ENCODE results near the gene LRP1. TPM values are rescaled to one million over a fixed set of nuclear protein-coding genes. Genes with fewer than 3 reads are reported as not detected.

LRP1 gene
- total RNA-seq, 1 experiment from 2014 or later, result 9.0 TPM

DNA sequence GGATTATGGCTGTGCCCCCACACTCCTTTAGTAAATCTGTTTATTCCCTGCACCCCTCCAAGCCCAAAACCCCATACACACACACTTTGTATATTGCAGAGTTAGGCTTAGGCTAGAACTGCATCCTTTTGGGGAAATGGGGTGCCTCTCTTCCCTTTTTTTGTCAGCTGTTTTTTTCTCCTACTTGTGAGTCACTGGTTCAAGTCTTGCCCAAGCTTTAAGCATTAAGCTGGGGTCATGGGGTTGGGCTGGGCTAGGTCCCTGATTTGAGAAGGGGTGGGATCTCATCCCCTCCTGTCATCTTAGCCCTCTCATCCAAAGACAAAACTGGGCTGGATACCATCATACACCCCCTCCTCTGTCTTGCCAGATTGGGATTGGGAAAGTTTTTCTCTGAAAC, 1.6 kb downstream of the LRP1 start:
- Histone ChIP-seq H3K4me1 (ENCODE audit: control insufficient read depth, insufficient read depth, low read length) (0 out of 2 replicates have a peak, but pooled peaks cover 5% of the 10 kb centered on the region), H3K27me3 (ENCODE audit: control insufficient read depth, insufficient read depth, low read length) (no peaks in the 10 kb centered on the region), H3K4me3 (ENCODE audit: low read depth in 2 of 2, low read length in 2 of 2) (peak overlapping the region in 1 of 2 experiments; percentile 78; a peak in 1 of 4 replicates), H3K27ac (ENCODE audit: low read length) (no peak overlapping the region), H3K36me3 (ENCODE audit: control insufficient read depth, insufficient read depth, low read length) (no peaks in the 10 kb centered on the region), H3K9me3 (ENCODE audit: control insufficient read depth, insufficient read depth, low read depth, low read length) (no peaks in the 10 kb centered on the region)
- TF ChIP-seq POLR2AphosphoS5 (IDR thresholded peaks at IDR 0.05; ENCODE audit: low read depth, low read length), result no peak
- TF ChIP-seq, protein P1, sequence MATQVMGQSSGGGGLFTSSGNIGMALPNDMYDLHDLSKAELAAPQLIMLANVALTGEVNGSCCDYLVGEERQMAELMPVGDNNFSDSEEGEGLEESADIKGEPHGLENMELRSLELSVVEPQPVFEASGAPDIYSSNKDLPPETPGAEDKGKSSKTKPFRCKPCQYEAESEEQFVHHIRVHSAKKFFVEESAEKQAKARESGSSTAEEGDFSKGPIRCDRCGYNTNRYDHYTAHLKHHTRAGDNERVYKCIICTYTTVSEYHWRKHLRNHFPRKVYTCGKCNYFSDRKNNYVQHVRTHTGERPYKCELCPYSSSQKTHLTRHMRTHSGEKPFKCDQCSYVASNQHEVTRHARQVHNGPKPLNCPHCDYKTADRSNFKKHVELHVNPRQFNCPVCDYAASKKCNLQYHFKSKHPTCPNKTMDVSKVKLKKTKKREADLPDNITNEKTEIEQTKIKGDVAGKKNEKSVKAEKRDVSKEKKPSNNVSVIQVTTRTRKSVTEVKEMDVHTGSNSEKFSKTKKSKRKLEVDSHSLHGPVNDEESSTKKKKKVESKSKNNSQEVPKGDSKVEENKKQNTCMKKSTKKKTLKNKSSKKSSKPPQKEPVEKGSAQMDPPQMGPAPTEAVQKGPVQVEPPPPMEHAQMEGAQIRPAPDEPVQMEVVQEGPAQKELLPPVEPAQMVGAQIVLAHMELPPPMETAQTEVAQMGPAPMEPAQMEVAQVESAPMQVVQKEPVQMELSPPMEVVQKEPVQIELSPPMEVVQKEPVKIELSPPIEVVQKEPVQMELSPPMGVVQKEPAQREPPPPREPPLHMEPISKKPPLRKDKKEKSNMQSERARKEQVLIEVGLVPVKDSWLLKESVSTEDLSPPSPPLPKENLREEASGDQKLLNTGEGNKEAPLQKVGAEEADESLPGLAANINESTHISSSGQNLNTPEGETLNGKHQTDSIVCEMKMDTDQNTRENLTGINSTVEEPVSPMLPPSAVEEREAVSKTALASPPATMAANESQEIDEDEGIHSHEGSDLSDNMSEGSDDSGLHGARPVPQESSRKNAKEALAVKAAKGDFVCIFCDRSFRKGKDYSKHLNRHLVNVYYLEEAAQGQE (IDR thresholded peaks at IDR 0.05; ENCODE audit: insufficient read depth in 1 of 2, low read depth in 2 of 2, low read length in 1 of 2), result no peak
- no peak for ATAC-seq
- CTCF ChIA-PET, result no interaction called here
- no TSS peak for BruUV-seq (replicated peaks)
- intact Hi-C loops (cut with micrococcal nuclease; ENCODE audit: unreplicated experiment), result no loop called here
- in situ Hi-C loops (cut with HindIII; ENCODE audit: low pct_unique_long_range_greater_than_20kb, low sequenced_read_pairs), result no loop called here
- no peak for DNase-seq (ENCODE audit: low read depth, low spot score)
- POLR2A ChIA-PET, result no interaction called here

DNA sequence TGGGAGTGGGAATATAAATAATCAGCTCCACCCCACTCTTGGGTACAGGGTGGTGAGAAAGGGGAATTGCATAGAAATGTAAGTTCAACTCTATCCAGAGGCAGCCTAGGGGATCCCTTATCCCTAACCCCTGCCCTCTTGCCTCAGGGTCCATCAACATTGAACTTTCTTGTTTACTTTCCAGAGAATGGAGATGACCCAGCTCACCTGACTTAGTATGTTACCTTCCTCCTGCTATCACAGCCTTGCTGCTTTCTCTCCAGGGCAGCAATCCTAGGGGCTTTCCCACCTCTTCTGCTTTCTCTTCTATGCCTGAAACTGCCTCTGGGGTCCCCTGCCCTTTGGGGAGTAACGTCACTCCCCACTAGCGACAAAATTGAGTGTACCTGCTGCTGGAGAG, 2.7 kb downstream of the LRP1 start:
- TF ChIP-seq, protein P1 (IDR thresholded peaks at IDR 0.05; ENCODE audit: insufficient read depth in 1 of 2, low read depth in 2 of 2, low read length in 1 of 2), result no peak
- TF ChIP-seq TCF7L2 (IDR thresholded peaks at IDR 0.05; ENCODE audit: low read depth, low read length) (no peak), POLR2AphosphoS5 (IDR thresholded peaks at IDR 0.05; ENCODE audit: low read depth, low read length) (no peak), SIN3A (IDR thresholded peaks at IDR 0.05; ENCODE audit: borderline replicate concordance, insufficient read depth, low read depth, low read length) (no peak)
- TF ChIP-seq, protein P2, sequence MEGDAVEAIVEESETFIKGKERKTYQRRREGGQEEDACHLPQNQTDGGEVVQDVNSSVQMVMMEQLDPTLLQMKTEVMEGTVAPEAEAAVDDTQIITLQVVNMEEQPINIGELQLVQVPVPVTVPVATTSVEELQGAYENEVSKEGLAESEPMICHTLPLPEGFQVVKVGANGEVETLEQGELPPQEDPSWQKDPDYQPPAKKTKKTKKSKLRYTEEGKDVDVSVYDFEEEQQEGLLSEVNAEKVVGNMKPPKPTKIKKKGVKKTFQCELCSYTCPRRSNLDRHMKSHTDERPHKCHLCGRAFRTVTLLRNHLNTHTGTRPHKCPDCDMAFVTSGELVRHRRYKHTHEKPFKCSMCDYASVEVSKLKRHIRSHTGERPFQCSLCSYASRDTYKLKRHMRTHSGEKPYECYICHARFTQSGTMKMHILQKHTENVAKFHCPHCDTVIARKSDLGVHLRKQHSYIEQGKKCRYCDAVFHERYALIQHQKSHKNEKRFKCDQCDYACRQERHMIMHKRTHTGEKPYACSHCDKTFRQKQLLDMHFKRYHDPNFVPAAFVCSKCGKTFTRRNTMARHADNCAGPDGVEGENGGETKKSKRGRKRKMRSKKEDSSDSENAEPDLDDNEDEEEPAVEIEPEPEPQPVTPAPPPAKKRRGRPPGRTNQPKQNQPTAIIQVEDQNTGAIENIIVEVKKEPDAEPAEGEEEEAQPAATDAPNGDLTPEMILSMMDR (IDR thresholded peaks at IDR 0.05), result no peak
- ChIA-PET CTCF (no interaction called here), POLR2A (no interaction called here)
- Histone ChIP-seq H3K4me3 (ENCODE audit: low read depth in 2 of 2, low read length in 2 of 2) (no peak overlapping the region), H3K36me3 (ENCODE audit: control insufficient read depth, insufficient read depth, low read length) (no peaks in the 10 kb centered on the region), H3K4me1 (ENCODE audit: control insufficient read depth, insufficient read depth, low read length) (0 out of 2 replicates have a peak, but pooled peaks cover 5% of the 10 kb centered on the region), H3K9me3 (ENCODE audit: control insufficient read depth, insufficient read depth, low read depth, low read length) (no peaks in the 10 kb centered on the region), H3K27ac (ENCODE audit: low read length) (no peak overlapping the region), H3K27me3 (ENCODE audit: control insufficient read depth, insufficient read depth, low read length) (no peaks in the 10 kb centered on the region)
- ATAC-seq (no peak), DNase-seq (ENCODE audit: low read depth, low spot score) (no peak)
- BruUV-seq (replicated peaks), result no TSS peak
- in situ Hi-C loops (cut with HindIII; ENCODE audit: low pct_unique_long_range_greater_than_20kb, low sequenced_read_pairs) (no loop called here), intact Hi-C loops (cut with micrococcal nuclease; ENCODE audit: unreplicated experiment) (no loop called here)
